GM21423 (cell line): ENCODE results near the gene TMEM18.

ENCODE experiments used
- ATAC-seq: cut with Tn5 transposase; IDR thresholded peaks from one replicate; pipeline ENCODE4 v1.9.1; 2021; ENCODE audit warnings: mild to moderate bottlenecking, moderate library complexity; ENCODE audit not compliant: unreplicated experiment

The TMEM18 gene

DNA sequence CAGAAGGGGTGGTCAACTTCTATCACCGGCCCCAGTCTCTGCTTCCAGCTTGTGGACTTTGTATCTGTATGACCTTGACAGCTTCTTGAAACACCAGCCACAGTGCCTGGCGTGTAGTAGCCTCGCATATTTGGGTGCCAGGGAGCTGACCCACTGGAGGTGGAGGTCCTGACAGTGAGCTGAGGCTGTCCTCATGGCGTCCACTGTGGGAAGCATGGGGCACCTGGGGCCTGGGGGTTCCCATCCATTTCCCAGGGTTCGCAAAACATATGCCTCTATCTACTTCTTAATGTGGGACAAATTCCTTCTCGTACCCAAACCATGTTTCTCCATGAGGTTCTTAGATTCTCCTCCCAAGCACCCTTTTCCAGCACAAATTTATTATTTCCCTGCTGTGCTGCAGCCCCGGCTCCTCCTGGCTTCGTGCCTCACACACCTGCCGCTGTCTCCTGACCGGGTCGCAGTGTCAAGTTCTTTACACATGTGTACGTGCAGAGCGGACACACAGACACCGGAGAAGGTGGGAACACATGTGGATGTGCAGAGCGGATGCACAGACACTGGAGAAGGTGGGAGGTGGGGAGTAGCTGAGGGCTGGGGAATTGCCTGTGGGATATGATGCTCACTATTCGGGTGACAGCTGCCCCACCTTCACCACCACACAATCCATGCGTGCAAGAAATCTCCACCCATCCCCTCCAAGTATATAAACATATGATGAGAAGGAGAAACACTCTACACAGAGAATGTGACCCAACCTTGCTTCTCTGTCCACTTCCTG lies 23.4 kb downstream of the TMEM18 start:
- ATAC-seq, result no peak

GRCh38 chr2:652881-653480 lies 24.2 kb downstream of the TMEM18 start:
- no peak for ATAC-seq

DNA sequence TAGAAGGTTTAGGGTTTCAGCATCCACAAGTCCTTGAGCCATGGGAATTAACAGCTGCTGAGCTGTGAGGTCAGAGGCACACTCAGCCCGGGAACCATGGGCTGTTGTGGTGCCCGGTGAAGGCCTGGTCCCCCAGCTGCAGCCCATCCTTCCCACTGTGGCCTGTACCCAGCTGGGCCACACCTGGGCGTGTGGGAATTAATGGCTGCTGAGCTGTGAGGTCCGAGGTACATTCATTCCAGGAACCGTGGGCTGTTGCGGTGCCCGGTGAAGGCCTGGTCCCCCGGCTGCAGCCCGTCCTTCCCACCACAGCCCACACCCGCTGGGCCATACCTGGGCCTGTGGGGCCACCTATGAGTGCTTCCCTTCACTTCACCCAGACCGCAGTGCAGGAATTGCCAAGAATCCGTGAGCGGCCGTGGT lies 25.2 kb downstream of the TMEM18 start:
- ATAC-seq, result no peak

DNA sequence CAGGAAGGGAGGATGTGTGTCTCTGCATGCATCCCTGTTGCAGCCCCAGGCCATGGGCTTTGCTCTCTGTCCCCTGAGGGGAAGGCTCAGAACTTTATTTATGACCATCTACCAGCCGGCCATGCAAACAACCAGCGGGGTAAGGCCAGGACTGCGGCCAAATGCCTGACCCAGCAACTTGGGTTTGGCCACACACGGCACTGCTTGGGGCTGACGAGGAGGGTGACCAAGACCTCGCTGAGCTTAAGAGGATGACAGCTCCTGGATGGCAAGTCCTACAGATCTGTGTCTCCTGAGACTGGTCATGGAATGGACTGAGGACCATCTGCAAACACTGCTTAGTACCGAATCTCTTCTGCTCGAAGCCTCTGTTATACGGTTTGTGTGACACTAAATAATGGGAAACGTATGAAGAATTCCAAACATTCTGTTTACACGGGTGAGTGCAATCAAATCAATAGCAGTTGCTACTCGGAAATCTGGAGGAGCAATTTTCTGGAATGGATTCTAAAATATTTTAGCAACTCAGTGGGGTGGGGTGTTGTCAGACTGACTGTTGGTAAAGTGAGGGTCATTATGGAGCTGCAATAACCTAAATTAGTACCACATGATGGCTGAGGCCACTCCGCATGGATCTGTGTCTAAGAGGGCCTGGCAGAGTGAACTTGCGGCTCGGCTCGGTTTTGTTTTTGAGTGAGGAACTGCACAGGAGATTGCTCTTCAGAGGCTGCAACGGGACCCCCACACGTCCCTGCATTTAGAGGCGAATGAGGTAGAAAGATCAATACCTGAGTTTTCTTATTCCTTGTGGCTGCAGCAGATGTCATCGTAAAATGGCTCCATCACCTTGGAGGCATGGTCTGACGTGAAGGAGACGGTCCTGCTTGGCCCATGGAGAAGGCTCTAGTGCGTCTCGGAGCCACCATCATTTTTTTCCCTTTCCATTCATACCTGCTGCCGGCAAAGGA lies 26.6 kb downstream of the TMEM18 start:
- no peak for ATAC-seq

GRCh38 chr2:649426-650342 lies 27.5 kb downstream of the TMEM18 start:
- ATAC-seq, result no peak

DNA sequence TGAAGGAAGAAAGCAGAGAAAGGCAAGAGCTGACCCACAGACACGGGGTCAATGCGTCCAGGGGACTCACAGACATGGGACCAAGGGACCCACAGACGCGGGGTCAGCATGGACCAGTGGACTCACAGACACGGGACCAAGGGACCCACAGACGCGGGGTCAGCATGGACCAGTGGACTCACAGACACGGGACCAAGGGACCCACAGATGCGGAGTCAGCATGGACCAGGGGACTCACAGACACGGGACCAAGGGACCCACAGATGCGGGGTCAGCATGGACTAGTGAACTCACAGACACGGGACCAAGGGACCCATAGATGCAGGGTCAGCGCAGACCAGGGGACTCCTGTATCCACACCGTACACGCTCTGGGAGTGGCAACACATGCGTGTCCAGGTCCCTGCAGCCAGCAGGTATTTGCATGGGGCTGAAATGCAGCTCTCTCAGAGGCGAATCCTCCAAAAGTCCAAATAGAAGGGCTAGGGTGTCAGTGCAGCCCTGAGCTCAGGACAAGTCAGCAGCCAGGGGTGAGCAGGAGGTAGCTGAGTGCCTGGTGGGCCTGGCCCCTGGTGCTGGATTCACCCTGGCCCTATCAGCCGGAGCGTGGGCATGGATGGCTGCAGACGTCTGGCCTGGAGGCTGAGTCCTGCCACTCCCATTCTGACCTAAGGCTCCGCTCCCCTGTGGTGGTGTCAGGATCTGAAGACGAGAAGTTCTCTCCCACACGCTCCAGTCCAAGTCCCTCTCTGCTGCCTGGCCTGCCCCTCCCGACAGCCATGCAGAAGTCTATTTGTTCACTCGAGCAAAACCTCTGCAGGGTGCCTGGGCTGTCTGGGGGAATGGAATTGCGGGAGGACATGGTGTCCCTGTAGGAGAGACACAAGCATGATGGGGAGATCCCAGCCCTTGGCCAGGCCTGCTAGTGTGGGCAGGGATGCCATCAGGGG lies 28.5 kb downstream of the TMEM18 start:
- no peak for ATAC-seq

DNA sequence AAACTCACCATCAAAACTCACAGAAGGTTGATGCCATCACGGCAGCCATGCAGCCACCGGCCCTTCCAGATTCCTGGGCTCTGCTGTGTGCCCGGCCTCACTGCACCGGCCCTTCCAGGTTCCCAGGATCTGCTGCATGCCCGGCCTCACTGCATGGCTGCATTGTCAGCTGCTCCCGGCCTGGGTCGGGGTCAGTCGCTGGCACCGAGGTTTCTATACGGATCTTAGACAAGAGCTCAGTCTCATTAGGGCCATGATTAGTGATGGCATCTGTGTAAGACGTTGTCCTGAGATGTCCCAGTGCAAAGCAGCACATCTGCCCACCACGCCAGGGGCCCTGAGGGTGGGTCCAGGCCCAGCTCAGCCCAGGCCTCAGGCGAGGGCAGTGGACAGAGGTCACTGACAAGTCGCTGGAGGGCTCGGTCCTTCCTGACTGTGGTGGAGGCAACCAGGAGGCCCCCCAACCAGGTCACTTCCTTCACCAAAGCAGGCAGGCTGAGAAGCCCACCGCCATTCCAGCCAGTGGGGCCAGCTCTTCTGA lies 29.4 kb downstream of the TMEM18 start:
- ATAC-seq, result no peak

GRCh38 chr2:647003-647560 lies 30.1 kb downstream of the TMEM18 start:
- ATAC-seq, result no peak

DNA sequence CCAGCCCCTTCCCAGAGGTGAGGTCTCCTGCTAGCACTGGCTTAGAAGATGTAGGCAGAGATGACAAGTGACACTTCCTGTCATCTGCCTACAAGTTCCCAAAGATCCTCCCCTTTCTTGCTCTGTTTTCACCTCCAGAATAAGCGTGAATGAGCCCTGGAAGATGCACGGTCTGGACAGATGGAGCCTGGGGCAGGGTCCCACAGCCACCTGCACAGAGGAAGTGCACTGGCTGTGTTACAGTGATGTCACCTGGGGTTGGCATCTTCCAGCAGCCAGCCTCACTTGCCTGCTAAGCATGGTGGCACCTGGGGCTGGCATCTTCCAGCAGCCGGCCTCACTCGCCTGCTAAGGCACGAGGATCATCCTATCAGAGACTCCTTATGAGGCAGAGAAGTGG lies 32.3 kb downstream of the TMEM18 start:
- no peak for ATAC-seq

DNA sequence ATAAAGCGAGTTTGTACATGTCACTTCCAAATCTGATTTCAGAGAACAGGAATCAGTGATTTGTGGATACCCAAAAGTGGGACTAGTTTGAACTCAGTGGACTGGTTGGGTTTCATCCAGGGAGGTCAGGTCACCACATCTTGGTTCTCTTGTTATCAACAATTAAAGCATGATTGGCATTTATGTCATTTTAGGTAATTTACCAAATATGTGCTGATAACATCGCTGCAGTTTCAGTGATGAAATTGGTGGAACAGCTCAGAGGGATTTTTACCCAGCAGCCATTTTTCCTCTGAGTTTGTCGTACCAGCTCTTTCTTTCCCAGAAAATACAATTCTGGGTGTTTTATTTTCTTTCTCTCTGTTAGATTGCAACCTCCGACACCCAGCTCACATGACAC lies 33.4 kb downstream of the TMEM18 start:
- ATAC-seq, result no peak

GRCh38 chr2:643334-643733 lies 33.9 kb downstream of the TMEM18 start:
- no peak for ATAC-seq

GRCh38 chr2:641872-642815 lies 35.1 kb downstream of the TMEM18 start:
- ATAC-seq, result no peak

DNA sequence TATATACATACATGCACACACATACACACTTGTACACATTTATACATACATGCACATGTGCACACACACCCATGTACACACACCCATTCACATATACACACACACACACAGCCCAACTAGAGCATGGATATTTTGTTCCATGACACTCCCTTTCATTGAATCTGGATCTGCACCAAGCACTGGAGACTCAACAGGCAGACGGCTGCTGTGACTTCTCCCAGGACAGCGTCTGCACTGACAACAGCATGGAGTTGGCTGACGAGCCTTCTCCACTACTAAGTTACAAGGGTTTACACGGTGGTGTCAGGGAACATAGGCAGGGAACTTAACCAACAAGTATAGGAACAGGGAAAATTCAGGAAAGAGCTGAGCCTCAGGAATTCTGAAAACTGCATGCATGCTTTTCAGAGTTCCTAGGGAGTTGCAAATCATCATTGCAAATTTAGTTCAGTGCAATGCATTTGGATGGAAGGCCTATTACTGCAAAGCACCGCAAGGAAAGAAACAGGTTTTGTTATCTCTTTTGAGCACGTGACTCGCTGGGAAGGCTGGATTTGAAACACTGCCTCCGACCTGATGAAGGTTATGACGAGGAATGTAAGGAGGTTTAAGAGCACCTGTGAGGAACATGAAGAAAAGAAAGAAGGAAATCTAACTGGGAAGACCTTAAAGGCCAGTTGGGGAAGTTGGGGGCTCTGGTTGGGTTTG lies 35.9 kb downstream of the TMEM18 start:
- no peak for ATAC-seq

DNA sequence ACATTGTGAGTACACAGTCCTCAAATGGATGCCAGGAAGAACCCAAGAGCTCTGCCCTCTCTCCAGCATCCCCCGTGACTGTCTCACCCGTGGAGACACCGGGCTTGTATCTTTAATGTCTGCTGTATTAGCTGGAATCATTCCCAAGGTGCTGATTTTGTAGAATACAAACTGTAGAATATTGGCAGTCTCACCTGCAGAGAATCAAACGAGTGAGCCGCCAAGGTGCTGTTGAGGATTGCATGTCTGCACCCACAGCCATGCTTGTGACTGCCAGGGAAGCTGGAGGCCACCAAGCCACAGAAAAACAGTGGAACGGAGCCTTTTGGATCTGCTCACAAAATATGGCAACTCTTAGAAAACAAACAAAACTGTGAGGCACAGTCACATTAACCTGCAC lies 37.5 kb downstream of the TMEM18 start:
- ATAC-seq, result no peak

DNA sequence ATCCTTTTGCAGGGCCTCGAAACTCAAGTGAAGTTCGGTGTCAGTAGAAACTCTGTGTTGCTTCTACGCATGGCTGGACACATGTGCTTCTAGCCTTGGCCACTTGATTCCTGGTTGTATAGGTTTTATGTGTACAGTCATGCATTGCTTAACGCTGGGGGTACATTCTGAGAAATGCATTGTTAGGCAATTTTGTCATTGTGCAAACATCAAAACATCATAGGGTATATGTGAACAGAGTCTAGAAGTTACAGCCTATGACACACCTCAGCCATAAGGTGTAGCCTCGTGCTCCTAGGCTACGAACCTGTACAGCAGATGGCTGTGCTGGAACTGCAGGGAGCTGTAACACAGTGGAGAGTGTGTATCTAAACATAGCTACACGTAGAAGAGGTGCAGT lies 39.4 kb downstream of the TMEM18 start:
- no peak for ATAC-seq

DNA sequence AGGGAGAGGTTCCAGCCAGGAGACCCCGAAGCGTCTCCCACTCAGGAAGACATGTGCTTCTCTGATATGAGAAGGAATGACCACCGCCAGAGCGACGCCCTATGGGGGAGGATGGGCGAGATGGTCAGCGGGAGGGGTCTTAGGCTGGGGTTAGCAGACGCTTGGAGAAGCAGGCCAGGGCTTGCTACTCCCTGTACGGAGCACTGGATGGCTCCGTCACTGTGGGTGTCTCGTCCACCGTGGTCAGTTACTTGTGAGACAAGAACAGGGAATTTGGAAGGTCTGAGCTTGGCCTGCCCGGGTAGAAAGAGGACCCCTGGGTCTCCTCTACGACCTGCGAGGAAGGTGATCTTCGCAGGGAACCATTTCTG lies 39.8 kb downstream of the TMEM18 start:
- ATAC-seq, result no peak
